Measurements from ENCODE around the gene IPO5.

- TF ChIP-seq ZNF263 (CRISPR knock-in tag; IDR thresholded peaks at IDR 0.05; ENCODE audit: low read depth) = no peak
- TF ChIP-seq, protein P1, sequence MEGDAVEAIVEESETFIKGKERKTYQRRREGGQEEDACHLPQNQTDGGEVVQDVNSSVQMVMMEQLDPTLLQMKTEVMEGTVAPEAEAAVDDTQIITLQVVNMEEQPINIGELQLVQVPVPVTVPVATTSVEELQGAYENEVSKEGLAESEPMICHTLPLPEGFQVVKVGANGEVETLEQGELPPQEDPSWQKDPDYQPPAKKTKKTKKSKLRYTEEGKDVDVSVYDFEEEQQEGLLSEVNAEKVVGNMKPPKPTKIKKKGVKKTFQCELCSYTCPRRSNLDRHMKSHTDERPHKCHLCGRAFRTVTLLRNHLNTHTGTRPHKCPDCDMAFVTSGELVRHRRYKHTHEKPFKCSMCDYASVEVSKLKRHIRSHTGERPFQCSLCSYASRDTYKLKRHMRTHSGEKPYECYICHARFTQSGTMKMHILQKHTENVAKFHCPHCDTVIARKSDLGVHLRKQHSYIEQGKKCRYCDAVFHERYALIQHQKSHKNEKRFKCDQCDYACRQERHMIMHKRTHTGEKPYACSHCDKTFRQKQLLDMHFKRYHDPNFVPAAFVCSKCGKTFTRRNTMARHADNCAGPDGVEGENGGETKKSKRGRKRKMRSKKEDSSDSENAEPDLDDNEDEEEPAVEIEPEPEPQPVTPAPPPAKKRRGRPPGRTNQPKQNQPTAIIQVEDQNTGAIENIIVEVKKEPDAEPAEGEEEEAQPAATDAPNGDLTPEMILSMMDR (IDR thresholded peaks at IDR 0.05) = no peak
- TF ChIP-seq, protein P2, sequence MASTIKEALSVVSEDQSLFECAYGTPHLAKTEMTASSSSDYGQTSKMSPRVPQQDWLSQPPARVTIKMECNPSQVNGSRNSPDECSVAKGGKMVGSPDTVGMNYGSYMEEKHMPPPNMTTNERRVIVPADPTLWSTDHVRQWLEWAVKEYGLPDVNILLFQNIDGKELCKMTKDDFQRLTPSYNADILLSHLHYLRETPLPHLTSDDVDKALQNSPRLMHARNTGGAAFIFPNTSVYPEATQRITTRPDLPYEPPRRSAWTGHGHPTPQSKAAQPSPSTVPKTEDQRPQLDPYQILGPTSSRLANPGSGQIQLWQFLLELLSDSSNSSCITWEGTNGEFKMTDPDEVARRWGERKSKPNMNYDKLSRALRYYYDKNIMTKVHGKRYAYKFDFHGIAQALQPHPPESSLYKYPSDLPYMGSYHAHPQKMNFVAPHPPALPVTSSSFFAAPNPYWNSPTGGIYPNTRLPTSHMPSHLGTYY (CRISPR knock-in tag; IDR thresholded peaks at IDR 0.05) = no peak
- no peak for TF ChIP-seq FOXJ3 (CRISPR knock-in tag; IDR thresholded peaks at IDR 0.05; ENCODE audit: borderline replicate concordance)
- no peak for TF ChIP-seq NR2C2 (CRISPR knock-in tag; IDR thresholded peaks at IDR 0.05)
- TF ChIP-seq ATF2 (CRISPR knock-in tag; IDR thresholded peaks at IDR 0.05; ENCODE audit: borderline replicate concordance, low read depth) = no peak
- no peak for TF ChIP-seq ETV6 (CRISPR knock-in tag; IDR thresholded peaks at IDR 0.05)
- no peak for TF ChIP-seq SMAD3 (CRISPR knock-in tag; IDR thresholded peaks at IDR 0.05; ENCODE audit: borderline replicate concordance)
- TF ChIP-seq JUN (CRISPR knock-in tag; IDR thresholded peaks at IDR 0.05) = no peak
- no peak for TF ChIP-seq ELF4 (CRISPR knock-in tag; IDR thresholded peaks at IDR 0.05; ENCODE audit: low read depth)
- TF ChIP-seq NFATC4 (CRISPR knock-in tag; IDR thresholded peaks at IDR 0.05) = no peak
- no peak for TF ChIP-seq NFE2L1 (CRISPR knock-in tag; IDR thresholded peaks at IDR 0.05)
Observed at GRCh38 chr13:97905517-97905916, 48.0 kb upstream of the IPO5 start.

Measured in WTC11 (cell line).